Islet precursor cell (in vitro differentiated cells): ENCODE results near the gene CBLL1.

Experiments used
- DNase-seq: peaks from one replicate; pipeline ENCODE4 v3.0.0-alpha.2; 2018

Gene CBLL1

GRCh38 chr7:107743567-107744344 is at the start of gene CBLL1:
TSS of gene CBLL1 (plus strand) at chr7:107744142. CDS start at chr7:107744164, 22 bp downstream.
- DNase-seq, result peak; percentile 98

GRCh38 chr7:107694386-107694785 is 49.6 kb upstream of the CBLL1 start:
- no peak for DNase-seq

GRCh38 chr7:107696330-107696946 is 47.5 kb upstream of the CBLL1 start:
- DNase-seq, result no peak

GRCh38 chr7:107697321-107698049 is 46.5 kb upstream of the CBLL1 start:
- no peak for DNase-seq

- DNase-seq, result no peak
These were observed 43.4 kb upstream of the CBLL1 start for GRCh38 chr7:107700570-107700969.

- DNase-seq, result no peak
These were observed 42.8 kb upstream of the CBLL1 start for GRCh38 chr7:107701191-107701590.

GRCh38 chr7:107703219-107703618 is 40.7 kb upstream of the CBLL1 start:
- no peak for DNase-seq

GRCh38 chr7:107703872-107704271 is 40.1 kb upstream of the CBLL1 start:
- no peak for DNase-seq

- DNase-seq, result no peak
These were observed 35.0 kb upstream of the CBLL1 start for GRCh38 chr7:107708956-107709355.

- DNase-seq, result no peak
These were observed 32.6 kb upstream of the CBLL1 start for GRCh38 chr7:107711301-107711700.

GRCh38 chr7:107712025-107712424 is 31.9 kb upstream of the CBLL1 start:
- no peak for DNase-seq

GRCh38 chr7:107712896-107713295 is 31.0 kb upstream of the CBLL1 start:
- DNase-seq, result no peak

GRCh38 chr7:107715531-107715930 is 28.4 kb upstream of the CBLL1 start:
- DNase-seq, result no peak

- DNase-seq, result no peak
These were observed 25.3 kb upstream of the CBLL1 start for GRCh38 chr7:107718456-107719193.

- DNase-seq, result no peak
These were observed 22.7 kb upstream of the CBLL1 start for GRCh38 chr7:107721286-107721685.

- no peak for DNase-seq
These were observed 20.7 kb upstream of the CBLL1 start for GRCh38 chr7:107723255-107723654.

GRCh38 chr7:107725138-107725740 is 18.7 kb upstream of the CBLL1 start:
- DNase-seq, result no peak

GRCh38 chr7:107726356-107727130 is 17.4 kb upstream of the CBLL1 start:
- no peak for DNase-seq

- no peak for DNase-seq
These were observed 15.7 kb upstream of the CBLL1 start for GRCh38 chr7:107728276-107728675.

- DNase-seq, result peak; percentile 87
These were observed 1.0 kb upstream of the CBLL1 start for GRCh38 chr7:107742678-107743566.

GRCh38 chr7:107744345-107744750 is 406 bp downstream of the CBLL1 start:
- DNase-seq, result no peak
